SK-N-SH treated with all-trans-retinoic acid at 6 μM for 48 hours (cell line): ENCODE measurements around the gene GPC6.

Source experiments
- ATAC-seq: fragments of 200-7000 bp; cut with Tn5 transposase; 3 replicates; pipeline ENCODE4 v1.9.1; 2020; ENCODE audit warnings: mild to moderate bottlenecking, moderate library complexity
- ARNTL ChIP-seq: fragments of 450-650 bp; formaldehyde crosslinking; IDR thresholded peaks from 2 replicates; pipeline ENCODE4 v1.5.0; 2020; ENCODE audit warnings: low read depth, mild to moderate bottlenecking, moderate library complexity, borderline replicate concordance
- BACH2 ChIP-seq: fragments of 250-450 bp; sonication (Bioruptor Pico); IDR thresholded peaks from 2 replicates; pipeline ENCODE4 v1.9.0; 2021; ENCODE audit warnings: mild to moderate bottlenecking, borderline replicate concordance
- CSDC2 ChIP-seq: fragments of 250-450 bp; sonication (Bioruptor Pico); IDR thresholded peaks from 2 replicates; pipeline ENCODE4 v1.5.0; 2020; ENCODE audit warnings: mild to moderate bottlenecking, moderate library complexity
- CSRNP3 ChIP-seq: fragments of 250-450 bp; sonication (Bioruptor Pico); IDR thresholded peaks from 2 replicates; pipeline ENCODE4 v1.5.1; 2021; ENCODE audit warnings: mild to moderate bottlenecking, moderate library complexity
- GLIS3 ChIP-seq: fragments of 250-450 bp; sonication (Bioruptor Pico); IDR thresholded peaks from 2 replicates; pipeline ENCODE4 v1.5.0; 2020; ENCODE audit warnings: mild to moderate bottlenecking, moderate library complexity
- ISL1 ChIP-seq: fragments of 250-450 bp; sonication (Bioruptor Pico); IDR thresholded peaks from 2 replicates; pipeline ENCODE4 v2.1.2; 2022; ENCODE audit warnings: mild to moderate bottlenecking, moderate library complexity
- PATZ1 ChIP-seq: fragments of 250-450 bp; sonication (Bioruptor Pico); IDR thresholded peaks from 2 replicates; pipeline ENCODE4 v1.8.0; 2020; ENCODE audit warnings: mild to moderate bottlenecking, moderate library complexity, borderline replicate concordance
- PPARA ChIP-seq: fragments of 250-450 bp; sonication (Bioruptor Pico); IDR thresholded peaks from 2 replicates; pipeline ENCODE4 v1.5.0; 2020; ENCODE audit warnings: mild to moderate bottlenecking, borderline replicate concordance
- RARB ChIP-seq: fragments of 250-450 bp; sonication (Bioruptor Pico); IDR thresholded peaks from 2 replicates; pipeline ENCODE4 v1.8.0; 2021; ENCODE audit warnings: mild to moderate bottlenecking, moderate library complexity
- SNAI2 ChIP-seq: fragments of 250-450 bp; sonication (Bioruptor Pico); IDR thresholded peaks from 2 replicates; pipeline ENCODE4 v1.5.0; 2020; ENCODE audit warnings: mild to moderate bottlenecking, moderate library complexity
- TCF4 ChIP-seq: fragments of 250-450 bp; sonication (Bioruptor Pico); IDR thresholded peaks from 2 replicates; pipeline ENCODE4 v1.8.0; 2021; ENCODE audit warnings: mild to moderate bottlenecking, moderate library complexity, borderline replicate concordance
- TSHZ2 ChIP-seq: fragments of 250-450 bp; sonication (Bioruptor Pico); IDR thresholded peaks from 2 replicates; pipeline ENCODE4 v1.5.0; 2020; ENCODE audit warnings: mild to moderate bottlenecking, moderate library complexity
- ZC3H10 ChIP-seq: fragments of 250-450 bp; sonication (Bioruptor Pico); IDR thresholded peaks from 2 replicates; pipeline ENCODE4 v1.5.1; 2021; ENCODE audit warnings: mild to moderate bottlenecking, moderate library complexity
- ZFP3 ChIP-seq: fragments of 250-450 bp; sonication (Bioruptor Pico); IDR thresholded peaks from 2 replicates; pipeline ENCODE4 v1.5.0; 2020; ENCODE audit warnings: mild to moderate bottlenecking, moderate library complexity
- ZFP30 ChIP-seq: fragments of 450-650 bp; formaldehyde crosslinking; IDR thresholded peaks from 2 replicates; pipeline ENCODE4 v1.5.0; 2022; ENCODE audit warnings: mild to moderate bottlenecking, moderate library complexity
- ZNF565 ChIP-seq: fragments of 450-650 bp; formaldehyde crosslinking; conservative IDR thresholded peaks from 2 replicates; pipeline ENCODE4 v1.5.0; 2020; ENCODE audit warnings: low read depth, mild to moderate bottlenecking, moderate library complexity
- ZNF70 ChIP-seq: fragments of 450-650 bp; formaldehyde crosslinking; IDR thresholded peaks from 2 replicates; pipeline ENCODE4 v1.5.0; 2020; ENCODE audit warnings: mild to moderate bottlenecking, moderate library complexity
- ZNF8 ChIP-seq: fragments of 450-650 bp; formaldehyde crosslinking; IDR thresholded peaks from 2 replicates; pipeline ENCODE4 v1.5.0; 2020; ENCODE audit warnings: mild to moderate bottlenecking, moderate library complexity
- TF ChIP-seq, protein P1 (sequence below): fragments of 250-450 bp; sonication (Bioruptor Pico); IDR thresholded peaks from 2 replicates; pipeline ENCODE4 v1.5.1; 2020; ENCODE audit warnings: low read depth, mild to moderate bottlenecking, moderate library complexity

The GPC6 gene

GRCh38 chr13:93811071-93811737, 584.6 kb downstream of the GPC6 start:
- TF ChIP-seq TCF4 (CRISPR knock-in tag) (no peak), ZFP3 (CRISPR knock-in tag) (no peak), CSRNP3 (no peak), ZFP30 (CRISPR knock-in tag) (no peak), PPARA (CRISPR knock-in tag) (no peak), ISL1 (CRISPR knock-in tag) (no peak), ZNF8 (CRISPR knock-in tag) (no peak), BACH2 (CRISPR knock-in tag) (no peak), PATZ1 (CRISPR knock-in tag) (no peak), GLIS3 (no peak), ZC3H10 (CRISPR knock-in tag) (no peak), ARNTL (CRISPR knock-in tag) (no peak), TSHZ2 (CRISPR knock-in tag) (no peak), RARB (CRISPR knock-in tag) (no peak), ZNF565 (no peak)
- TF ChIP-seq, protein P1, sequence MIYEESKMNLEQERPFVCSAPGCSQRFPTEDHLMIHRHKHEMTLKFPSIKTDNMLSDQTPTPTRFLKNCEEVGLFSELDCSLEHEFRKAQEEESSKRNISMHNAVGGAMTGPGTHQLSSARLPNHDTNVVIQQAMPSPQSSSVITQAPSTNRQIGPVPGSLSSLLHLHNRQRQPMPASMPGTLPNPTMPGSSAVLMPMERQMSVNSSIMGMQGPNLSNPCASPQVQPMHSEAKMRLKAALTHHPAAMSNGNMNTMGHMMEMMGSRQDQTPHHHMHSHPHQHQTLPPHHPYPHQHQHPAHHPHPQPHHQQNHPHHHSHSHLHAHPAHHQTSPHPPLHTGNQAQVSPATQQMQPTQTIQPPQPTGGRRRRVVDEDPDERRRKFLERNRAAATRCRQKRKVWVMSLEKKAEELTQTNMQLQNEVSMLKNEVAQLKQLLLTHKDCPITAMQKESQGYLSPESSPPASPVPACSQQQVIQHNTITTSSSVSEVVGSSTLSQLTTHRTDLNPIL: no peak
- ATAC-seq: no peak

GRCh38 chr13:93811738-93812112, 585.1 kb downstream of the GPC6 start:
- no peak for TF ChIP-seq CSDC2 (CRISPR knock-in tag)
- no peak for TF ChIP-seq TCF4 (CRISPR knock-in tag)
- no peak for TF ChIP-seq SNAI2 (CRISPR knock-in tag)
- no peak for TF ChIP-seq RARB (CRISPR knock-in tag)
- no peak for TF ChIP-seq ZNF8 (CRISPR knock-in tag)
- no peak for TF ChIP-seq TSHZ2 (CRISPR knock-in tag)
- TF ChIP-seq, all 23 proteins: peak for 0
- no peak for ATAC-seq

- ATAC-seq: no peak
- TF ChIP-seq, protein P1: no peak
- TF ChIP-seq TCF4 (CRISPR knock-in tag) (no peak), ZNF70 (CRISPR knock-in tag) (no peak), BACH2 (CRISPR knock-in tag) (no peak)
Measured at GRCh38 chr13:93814658-93815057, 588.1 kb downstream of the GPC6 start.
